ENCODE data around the gene EFNA1.
"Not testable (repeated sequence)": the region's sequence is repeated elsewhere in the genome, so short reads cannot be mapped to it uniquely, and the experiment has no call there.

The EFNA1 gene

DNA sequence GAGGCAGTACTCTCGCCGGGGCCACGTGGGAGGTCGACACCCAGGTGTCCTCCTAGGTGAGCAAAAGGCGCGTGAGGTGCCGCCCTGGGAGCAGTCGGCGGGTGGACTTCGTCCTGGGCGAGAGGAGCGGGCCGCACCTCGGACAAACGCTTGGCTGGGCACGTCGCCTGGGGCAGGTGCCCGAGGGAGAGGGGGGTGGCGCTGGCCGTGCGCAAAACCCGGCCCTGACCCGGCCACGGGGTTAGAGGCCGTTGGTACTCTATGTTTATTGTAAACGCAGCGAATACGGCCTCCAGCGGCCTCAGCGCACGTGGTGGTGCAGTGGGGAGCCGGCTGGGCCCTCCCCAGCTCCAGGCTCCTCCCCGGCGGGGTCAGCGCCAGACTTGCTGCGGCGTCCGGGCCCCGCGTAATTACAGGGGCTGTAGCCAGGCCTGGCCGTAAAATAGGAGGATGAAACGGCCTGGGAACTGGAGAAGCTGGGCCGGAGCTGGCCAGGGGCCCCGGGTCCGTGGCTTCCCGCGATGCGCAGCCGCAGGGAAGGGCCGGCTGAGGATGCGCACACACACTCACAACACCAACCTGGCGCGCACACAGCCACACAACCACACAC, 1.6 kb upstream of the EFNA1 start:
- DNase-seq = no peak

DNA sequence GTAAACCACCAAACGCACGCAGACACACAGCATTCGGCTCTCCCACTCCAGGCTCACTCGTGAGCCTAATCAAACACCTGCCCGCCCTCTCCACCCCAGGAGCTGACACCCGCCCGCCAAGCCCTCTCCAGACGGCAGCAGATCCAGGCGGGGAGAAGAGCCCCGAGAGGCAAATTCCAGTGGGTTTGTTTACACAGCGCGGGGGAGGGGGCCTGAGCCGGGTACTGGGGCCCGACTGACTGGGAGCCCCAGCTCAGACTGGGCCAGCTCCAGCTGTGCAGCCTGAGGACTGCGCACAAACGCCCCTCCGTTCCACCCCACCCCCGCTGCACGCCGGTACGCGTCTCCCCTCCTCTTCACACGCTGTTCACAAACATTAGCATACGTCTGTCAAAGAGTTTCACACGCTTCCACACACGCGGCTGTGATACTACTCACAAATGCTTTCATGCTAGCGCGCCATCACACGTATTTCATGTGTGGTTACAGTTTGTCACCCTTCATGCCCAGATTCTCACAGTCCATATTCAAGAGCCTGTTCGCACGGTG, 1.0 kb upstream of the EFNA1 start:
- peak; percentile 13 for DNase-seq

DNA sequence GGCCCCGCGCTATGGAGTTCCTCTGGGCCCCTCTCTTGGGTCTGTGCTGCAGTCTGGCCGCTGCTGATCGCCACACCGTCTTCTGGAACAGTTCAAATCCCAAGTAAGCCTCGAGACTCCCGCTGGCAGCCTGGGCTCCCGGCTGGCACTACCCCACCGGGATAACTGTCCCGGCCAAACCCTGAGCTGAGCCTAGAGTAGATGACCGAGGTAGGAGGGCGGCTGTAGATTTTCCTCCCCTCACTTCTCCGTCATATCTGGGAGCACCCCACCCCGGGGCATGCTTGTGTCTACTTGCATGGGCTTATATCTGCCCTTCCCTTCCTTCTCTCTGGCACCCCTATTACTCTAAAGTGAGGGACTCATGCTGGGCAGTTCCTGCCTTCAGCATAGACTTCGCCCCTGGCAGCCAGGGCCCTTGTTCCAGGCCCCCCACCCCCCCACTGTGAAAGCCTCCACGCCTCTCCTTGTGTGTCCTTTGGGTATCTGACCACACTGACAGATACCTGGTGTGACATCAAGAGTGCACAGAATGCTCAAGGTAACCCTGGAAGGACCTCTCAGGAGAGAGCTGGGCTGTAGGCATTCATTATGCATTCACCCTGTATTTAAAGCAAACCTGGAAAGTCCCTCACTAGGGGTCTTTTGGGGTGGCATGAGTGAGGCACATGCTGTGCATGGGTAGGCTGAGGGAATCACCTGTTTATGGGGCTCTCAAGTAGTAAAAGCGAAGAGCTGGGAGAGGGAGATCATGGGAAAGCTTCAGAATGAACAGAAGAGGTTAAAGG, 485 bp downstream of the EFNA1 start:
- no peak for DNase-seq

DNA sequence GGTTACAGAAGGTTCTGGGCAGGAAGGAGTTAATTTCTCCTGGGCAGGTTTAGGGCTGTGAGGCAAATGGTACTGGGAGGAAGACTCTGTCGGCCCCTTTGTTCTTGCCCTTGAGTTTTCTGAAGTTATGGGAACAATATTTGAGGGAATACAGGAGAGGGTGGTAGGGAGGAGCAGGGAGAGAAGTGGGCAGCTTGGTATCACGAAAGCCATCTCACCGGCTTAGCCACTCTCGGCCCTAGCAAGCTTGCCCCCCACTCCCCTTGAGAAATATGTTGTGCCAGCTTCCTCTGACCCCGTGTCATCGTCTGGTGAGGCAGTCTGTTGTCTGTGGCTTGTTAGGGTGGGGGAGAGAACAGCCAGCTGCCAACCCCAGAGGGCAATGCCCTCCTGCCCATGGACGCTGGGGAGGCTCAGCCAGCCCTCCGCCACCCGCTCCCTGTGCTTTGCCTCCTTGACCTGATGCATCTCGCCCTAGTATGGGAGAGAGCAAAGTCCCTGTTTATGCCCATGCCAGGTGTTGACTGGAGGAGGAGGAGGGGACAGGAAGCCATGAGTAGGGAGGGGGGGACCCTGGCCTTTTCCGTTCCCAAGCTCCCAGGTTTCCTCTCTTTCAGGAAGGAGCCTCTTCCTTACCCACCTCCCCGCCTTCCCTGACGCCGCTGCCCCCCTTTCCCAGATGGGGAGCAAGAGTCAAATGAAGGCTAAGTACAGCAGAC, 1.2 kb downstream of the EFNA1 start:
- DNase-seq = no peak

DNA sequence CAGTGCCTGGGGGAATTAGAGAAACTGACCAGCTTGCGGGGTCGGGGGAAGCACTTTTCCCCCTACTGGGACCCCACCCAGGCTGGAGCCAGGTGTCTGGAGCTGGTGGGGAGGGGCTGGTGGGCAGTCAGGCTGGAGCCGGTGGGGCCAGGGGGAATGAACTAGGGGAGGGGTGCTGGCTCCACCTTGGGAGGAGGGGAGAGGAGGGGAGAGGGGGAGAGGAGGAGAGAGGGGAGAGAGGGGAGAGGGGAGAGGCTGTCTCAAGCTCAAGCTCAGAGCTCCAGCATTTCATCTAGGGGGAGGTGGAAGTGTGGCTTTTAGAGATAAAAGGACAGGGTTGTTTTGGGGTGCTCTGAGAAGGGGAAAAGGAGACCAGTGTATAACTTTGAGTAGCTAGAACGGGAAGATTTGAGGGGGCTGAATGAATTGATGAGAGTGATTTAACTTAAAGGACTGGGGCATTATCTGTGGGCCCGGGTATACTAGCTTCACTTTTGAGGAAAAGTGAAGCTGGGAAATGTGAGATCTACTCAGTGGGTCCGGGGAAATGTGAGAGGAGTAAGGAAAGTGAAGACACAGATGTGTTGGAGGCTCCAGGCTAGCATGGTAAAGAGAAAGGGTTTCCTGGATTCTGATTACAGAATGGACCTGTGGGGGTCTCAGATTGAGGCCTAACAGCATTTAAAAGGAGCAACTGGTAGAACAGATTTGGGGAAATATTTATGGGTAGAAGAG, 2.8 kb downstream of the EFNA1 start:
- no peak for DNase-seq

DNA sequence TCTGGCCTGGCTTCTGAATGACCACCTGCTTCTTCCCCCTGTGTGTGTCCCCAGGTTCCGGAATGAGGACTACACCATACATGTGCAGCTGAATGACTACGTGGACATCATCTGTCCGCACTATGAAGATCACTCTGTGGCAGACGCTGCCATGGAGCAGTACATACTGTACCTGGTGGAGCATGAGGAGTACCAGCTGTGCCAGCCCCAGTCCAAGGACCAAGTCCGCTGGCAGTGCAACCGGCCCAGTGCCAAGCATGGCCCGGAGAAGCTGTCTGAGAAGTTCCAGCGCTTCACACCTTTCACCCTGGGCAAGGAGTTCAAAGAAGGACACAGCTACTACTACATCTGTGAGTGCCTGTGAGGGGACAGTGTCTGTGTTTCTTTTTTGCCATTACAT, 3.6 kb downstream of the EFNA1 start:
- no peak for DNase-seq

DNA sequence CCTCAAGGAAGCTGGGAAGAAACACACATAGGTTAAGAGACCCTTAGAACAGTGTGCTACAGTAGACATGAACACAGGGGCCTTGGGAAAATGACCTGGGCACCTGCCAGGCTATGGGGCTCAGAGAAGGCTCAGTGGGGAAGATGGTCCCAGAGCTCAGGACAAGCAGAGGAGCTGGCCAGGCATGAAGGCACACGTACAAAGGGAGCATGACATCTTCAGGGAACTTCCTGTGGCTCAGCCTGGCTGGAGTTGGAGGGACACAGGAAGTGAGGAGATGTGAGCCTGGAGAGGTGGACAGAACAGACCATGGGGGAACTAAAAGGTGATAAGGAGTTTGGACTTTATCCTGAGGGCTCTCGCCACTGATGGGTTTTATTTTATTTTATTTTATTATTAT, 4.2 kb downstream of the EFNA1 start:
- DNase-seq = no peak

DNA sequence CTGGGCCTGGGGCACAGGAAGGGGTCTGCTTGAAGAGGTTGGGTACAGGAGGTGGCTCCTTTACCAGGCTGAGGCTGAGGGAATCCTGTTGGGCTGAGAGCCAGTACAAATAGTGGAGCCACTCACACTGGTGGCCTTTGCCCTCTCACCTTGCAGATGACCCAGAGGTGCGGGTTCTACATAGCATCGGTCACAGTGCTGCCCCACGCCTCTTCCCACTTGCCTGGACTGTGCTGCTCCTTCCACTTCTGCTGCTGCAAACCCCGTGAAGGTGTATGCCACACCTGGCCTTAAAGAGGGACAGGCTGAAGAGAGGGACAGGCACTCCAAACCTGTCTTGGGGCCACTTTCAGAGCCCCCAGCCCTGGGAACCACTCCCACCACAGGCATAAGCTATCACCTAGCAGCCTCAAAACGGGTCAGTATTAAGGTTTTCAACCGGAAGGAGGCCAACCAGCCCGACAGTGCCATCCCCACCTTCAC, 6.2 kb downstream of the EFNA1 start:
- no peak for DNase-seq

DNA sequence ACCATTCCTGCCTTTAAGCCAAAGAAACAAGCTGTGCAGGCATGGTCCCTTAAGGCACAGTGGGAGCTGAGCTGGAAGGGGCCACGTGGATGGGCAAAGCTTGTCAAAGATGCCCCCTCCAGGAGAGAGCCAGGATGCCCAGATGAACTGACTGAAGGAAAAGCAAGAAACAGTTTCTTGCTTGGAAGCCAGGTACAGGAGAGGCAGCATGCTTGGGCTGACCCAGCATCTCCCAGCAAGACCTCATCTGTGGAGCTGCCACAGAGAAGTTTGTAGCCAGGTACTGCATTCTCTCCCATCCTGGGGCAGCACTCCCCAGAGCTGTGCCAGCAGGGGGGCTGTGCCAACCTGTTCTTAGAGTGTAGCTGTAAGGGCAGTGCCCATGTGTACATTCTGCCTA, 6.6 kb downstream of the EFNA1 start:
- DNase-seq = no peak

DNA sequence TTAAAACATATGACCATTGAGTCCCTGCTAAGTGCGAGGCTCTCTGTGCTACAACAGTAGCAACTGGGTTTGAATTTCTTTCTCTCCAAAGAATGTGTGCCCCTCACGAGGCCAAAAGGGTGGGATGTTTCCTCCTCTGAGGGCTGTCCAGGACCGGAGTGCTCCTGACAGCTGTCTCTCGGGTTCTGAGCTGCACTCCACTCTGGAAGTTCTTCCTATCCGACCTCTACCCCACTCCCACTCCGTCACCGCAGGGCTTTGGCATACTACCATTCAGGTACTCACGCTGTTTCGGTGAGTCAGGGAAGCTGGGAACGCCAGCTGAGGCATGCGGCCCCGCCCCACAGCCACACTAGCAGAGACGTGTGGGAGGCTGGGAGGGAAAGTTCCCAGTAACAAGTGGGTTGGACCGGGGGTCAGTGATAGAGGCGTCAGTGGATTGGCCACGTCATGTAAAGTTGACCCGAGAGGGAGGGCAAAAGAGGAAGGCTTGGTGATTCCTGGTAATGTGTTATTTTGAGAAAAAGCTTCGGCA, 7.3 kb downstream of the EFNA1 start:
- DNase-seq = peak; percentile 37

DNA sequence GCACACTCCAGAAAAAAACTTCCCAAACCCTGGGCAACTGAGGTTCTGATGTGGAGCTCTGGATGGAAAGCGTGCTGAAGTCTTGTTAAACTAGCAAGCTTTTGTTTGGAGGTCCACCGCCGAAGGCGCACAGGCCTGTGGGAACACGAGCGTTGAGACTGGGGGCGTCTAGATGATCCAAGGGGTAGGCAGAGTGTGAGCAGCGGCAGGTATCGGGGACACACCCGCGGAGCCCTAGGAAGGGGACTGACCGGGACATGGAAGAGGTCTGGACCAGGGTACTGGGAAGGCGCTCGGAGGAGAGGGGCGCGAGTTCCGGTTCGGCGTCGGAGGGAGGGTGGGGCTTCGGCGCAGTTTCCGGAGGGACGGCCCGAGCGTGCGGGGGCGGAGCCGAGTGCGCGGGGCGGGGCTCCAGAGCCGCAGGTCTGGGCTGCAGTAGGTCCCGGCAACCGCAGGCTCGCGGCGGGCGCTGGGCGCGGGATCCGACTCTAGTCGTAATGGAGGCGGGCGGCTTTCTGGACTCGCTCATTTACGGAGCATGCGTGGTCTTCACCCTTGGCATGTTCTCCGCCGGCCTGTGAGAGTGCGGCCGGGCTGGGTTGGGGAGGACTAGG, 7.8 kb downstream of the EFNA1 start, which contains the start of gene SLC50A1:
Gene SLC50A1 (plus strand): TSS at position 438 of the 614 bp plus-strand sequence. CDS start 60 bp downstream, at position 498.
- DNase-seq = peak; percentile 91

DNA sequence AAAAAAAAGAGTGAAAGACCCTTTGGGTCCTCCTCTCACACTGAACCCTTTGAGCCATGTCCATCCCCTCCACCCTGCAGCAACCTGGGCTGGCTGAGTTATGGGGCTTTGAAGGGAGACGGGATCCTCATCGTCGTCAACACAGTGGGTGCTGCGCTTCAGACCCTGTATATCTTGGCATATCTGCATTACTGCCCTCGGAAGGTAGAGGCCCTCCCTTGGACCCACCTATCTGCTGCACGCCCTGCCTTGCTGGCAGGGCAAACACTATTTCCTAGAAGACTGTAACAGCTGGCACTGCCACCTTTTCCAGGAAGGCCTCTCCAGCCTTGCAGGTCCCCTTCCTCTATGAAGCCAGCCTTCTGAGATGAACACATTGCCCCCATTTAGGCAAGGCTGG, 9.1 kb downstream of the EFNA1 start:
- DNase-seq = no peak

DNA sequence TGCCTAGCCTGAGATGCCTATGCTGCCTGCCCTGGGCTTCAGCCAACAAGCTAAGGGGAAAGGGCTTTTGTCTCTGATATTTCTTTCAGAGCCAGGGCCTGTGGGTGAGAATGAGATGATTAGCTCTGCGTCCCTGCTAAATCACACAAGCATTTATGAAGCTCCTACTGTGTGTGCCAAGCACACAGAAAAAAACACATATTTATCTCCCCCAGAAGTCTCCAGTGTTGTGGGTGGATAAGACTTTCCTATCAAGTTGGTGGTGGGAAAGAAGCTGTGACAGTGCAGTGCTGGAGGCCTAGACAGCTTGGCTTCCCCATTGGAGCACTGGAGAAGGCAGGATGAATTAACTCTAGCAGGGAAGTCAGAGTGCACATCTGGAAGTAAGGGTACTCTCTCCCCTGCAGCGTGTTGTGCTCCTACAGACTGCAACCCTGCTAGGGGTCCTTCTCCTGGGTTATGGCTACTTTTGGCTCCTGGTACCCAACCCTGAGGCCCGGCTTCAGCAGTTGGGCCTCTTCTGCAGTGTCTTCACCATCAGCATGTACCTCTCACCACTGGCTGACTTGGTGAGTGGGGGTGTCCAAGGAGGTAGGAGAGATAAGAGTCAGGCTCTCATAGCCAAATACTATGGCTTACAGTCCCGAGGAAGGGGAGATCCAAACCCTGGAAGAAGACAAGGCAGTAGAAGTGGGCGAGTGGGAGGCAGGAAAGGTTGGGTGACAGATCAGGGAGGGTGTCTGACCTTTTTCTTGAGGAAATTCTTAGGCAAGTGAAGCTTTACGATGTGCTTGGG, 9.7 kb downstream of the EFNA1 start:
- no peak for DNase-seq

DNA sequence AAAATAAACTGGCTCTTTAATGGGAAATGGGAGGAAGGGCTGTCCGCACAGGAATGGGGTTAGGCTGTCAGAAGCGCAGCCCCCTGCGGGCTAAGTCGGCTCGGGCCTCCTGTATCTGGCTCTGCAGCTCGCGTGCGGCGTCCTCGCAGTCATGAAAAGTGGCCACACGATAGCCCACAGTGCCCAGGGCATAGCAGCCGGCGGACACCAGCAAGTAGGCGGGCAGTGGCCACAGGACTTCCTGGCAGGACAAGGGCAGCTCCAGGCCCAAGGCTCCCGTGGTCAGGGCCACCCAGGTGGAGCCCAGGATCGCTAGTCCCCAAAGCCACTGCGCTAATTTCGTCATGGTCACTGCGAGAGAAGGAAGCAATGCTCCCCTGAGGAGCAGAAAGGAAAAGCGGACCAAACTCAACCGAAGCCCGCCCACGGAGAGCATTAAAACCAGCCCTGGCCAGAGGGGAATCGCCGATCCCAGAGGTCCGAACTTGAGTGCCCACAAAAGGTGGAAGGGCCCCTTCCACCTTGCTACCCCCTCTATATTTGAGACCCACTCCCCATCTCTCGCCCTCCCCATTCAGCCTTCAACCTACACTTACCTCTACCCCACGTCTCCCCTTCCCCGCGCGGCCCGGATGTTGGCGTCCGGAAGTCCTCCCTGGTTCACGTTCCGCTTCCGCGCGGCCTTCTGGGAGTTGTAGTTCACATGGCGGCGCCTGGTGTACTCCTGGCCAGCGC, 12.4 kb downstream of the EFNA1 start, which contains the start of gene DPM3:
Gene DPM3 (minus strand): TSS at position 637 of the 735 bp plus-strand sequence. CDS start 291 bp downstream, at position 346.
- peak; percentile 78 for DNase-seq

DNA sequence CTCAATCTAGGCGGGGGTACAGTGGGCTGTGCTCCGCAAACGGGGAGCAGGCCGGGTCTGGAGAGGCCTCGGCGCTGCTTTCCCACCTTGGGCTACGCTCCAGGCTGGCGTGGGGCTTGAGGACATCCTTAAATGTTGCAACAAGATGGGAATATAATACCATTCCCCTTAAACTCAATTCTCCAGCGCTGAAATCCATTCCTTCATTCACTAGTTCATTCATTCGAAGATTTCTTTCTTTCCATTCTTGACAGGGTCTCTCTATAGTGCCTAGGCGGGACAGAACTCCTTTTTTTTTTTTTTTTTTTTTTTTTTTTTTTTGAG, 12.9 kb downstream of the EFNA1 start:
- DNase-seq = no peak

DNA sequence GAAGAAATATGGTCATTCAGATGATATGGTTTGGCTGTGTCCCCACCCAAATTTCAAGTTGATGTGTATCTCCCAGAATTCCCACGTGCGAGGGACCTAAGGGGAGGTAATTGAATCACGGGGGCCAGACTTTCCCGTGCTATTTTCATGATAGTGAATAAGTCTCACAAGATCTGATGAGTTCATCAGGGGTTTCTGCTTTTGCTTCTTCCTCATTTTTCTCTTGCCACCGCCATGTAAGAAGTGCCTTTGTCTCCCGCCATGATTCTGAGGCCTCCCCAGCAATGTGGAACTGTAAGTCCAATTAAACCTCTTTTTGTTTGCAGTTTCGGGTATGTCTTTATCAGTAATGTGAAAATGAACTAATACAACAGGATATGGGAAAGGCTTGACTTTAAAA, 14.1 kb downstream of the EFNA1 start:
- no peak for DNase-seq

DNA sequence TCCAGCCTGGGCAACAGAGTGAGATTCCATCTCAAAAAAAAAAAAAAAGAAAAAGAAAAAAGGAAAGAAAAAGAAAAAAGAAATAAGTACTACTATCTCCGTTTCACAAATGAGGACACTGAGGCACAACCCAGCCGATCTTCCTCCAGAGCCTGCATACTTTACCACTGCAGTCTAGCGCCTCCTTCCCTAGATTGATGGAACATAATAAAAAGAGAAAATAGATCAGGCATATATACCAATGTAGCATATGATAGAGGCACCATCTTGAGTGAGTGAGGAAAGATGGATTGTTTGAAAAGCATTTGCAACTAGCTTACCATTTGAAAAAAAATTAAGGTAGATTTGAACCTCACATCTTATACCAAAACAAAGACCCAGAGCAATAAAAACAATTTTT, 17.8 kb downstream of the EFNA1 start:
- DNase-seq = no peak

DNA sequence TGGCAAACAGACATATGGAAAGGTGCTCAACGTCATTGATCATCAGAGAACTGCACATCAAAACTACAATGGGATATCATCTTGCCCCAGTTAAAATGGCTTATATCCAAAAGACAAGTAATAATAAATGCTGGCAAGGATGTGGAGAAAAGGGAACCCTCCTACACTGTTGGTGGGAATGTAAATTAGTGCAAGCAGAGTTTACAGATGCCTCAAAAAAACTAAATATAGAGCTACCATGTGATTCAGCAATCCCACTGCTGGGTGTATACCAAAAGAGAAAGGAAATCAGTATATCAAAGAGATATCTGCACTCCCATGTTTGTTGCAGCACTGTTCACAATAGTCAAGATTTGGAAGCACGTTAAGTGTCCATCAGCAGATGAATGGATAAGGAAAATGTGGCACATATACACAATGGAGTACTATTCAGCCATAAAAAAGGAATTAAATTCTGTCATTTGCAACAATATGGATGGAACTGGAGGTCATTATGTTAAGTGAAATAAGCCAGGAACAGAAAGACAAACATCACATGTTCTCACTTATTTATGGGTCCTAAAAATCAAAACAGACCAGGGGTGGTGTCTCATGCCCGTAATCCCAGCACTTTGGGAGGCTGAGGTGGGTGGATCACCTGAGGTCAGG, 28.4 kb downstream of the EFNA1 start:
- not testable (repeated sequence) for DNase-seq

DNA sequence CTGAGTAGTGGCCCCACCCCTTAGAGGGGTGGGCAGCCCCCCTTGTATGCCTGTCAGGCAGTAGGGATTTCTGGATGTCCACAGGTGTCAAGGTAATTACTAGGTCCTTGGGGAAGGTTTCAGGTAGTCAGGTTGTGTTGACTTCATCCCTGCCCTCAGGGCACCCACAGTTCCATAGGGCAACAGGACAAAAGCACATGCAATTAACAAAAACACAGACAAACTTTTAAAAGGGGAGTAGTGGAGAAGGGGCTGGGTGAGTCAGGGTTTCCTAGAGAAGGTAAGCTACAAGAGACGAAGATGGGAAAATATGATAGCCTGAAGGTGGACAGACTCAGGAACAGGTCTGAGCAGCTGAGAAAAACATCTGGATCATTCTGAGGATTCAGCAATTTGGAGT, 31.3 kb downstream of the EFNA1 start:
- no peak for DNase-seq

DNA sequence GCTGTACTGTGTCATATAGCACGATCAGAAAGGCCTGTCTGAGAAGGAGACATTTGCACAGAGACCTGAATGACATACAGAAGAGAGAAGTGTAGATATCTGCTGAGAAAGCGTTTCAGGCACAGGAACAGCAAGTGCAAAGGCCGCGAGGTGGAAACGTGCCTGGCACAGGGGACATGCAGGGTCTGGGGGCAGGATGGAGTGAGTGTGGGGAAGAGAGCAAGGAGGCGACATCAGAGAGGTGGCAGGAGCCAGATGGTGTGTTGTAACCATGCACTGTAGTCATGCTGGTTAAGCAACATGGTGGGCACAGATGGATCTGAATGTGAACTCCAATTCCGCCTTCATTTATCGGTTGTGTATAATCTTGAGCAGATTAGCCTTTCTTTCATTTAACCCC, 32.5 kb downstream of the EFNA1 start:
- no peak for DNase-seq

All from NCI-H1105 (cell line).